ENCODE results near the gene MEOX2. TPM values are rescaled to one million over a fixed set of nuclear protein-coding genes. Genes with fewer than 3 reads are reported as not detected.

The MEOX2 gene
- total RNA-seq, 1 experiment from 2014 or later: not detected

DNA sequence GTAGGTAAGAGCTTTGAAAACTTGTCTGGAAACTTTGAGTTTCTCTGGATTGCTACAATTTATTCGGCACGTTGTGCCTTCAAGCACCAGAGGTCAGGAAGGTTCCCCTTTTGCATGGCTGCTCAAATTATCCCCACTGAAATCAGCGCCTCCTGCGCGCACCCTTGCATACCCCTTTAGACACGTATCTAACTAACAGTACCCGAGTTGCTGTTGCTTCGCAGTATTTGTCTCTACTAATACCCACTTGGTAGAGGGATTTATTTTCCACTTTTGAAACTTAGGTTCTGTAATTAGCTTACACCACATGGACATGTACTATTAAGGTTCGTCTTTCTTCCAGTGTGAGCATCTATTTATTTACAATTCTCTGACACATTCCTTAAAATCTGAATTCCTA, 1.6 kb downstream of the MEOX2 start:
- Histone ChIP-seq H3K56ac (ENCODE audit: insufficient read length, low read depth, low read length) (no peak overlapping the region), H3K79me1 (ENCODE audit: insufficient read depth, low read depth, low read length, poor library complexity, severe bottlenecking) (no peaks in the 10 kb centered on the region), H3K27ac (ENCODE audit: insufficient read length, low read depth, low read length) (no peak overlapping the region), H3T11ph (ENCODE audit: low read length) (no peak overlapping the region), H3K9ac (ENCODE audit: extremely low read depth, insufficient read length, low read length) (no peak overlapping the region), H4K5ac (ENCODE audit: insufficient read length, low read depth, low read length) (no peak overlapping the region), H2BK120ac (ENCODE audit: low read depth, low read length, poor library complexity, severe bottlenecking) (no peak overlapping the region), H3K18ac (ENCODE audit: insufficient read length, low read depth, low read length) (no peak overlapping the region), H3K79me2 (ENCODE audit: insufficient read depth, low read length) (no peaks in the 10 kb centered on the region), H3K4me2 (ENCODE audit: insufficient read depth, insufficient read length, low read length) (peak overlapping the region; percentile 99), H4K20me1 (ENCODE audit: control insufficient read depth, insufficient read depth, insufficient read length) (peaks cover 6% of the 10 kb centered on the region), H3K4ac (ENCODE audit: low read depth, low read length) (no peak overlapping the region), H2BK5ac (ENCODE audit: insufficient read length, low read length) (no peak overlapping the region), H2AFZ (ENCODE audit: low read length) (no peak overlapping the region), H2BK15ac (ENCODE audit: low read depth, low read length) (no peak overlapping the region), H3K23me2 (ENCODE audit: insufficient read length, low read depth, low read length, poor library complexity, severe bottlenecking) (peaks cover 29% of the 10 kb centered on the region), H3K23ac (ENCODE audit: insufficient read length, low read depth, low read length) (no peak overlapping the region), H4K8ac (replicated peaks; ENCODE audit: insufficient read length, low read depth, low read length) (no peak overlapping the region), H3K4me1 (ENCODE audit: insufficient read depth, low read length) (peaks cover 6% of the 10 kb centered on the region; the same call in 1 of the 2 replicates), H2BK20ac (ENCODE audit: low read depth, low read length, poor library complexity, severe bottlenecking) (no peak overlapping the region), H3K27me3 (ENCODE audit: insufficient read depth, low read length) (peaks cover 35% of the 10 kb centered on the region), H3K9me3 (ENCODE audit: control insufficient read depth, low read depth, low read length) (no peaks in the 10 kb centered on the region), H2BK12ac (ENCODE audit: insufficient read length, low read depth, low read length) (no peak overlapping the region), H4K91ac (ENCODE audit: insufficient read length, low read depth, low read length) (no peak overlapping the region), H2AK5ac (ENCODE audit: insufficient read length, low read length) (no peak overlapping the region), H3K14ac (ENCODE audit: insufficient read depth, low read length) (no peak overlapping the region)
- no CpG with 5 or more reads among the region's 9 CpGs for WGBS (ENCODE audit: extremely low coverage, insufficient read length, low lambda C conversion rate)
- Mint-ChIP-seq H3K9me3 (no peaks in the 10 kb centered on the region; a peak in 1 of 5 replicates), H3K36me3 (ENCODE audit: insufficient read depth in 1 of 3, low read depth in 3 of 3) (no peaks in the 10 kb centered on the region), H3K27ac (no peak overlapping the region), H3K4me3 (peak overlapping the region; percentile 67 to 83; a peak in 3 of 5 replicates), H3K4me1 (peaks cover 38 to 44% of the 10 kb centered on the region in 2 experiments), H3K27me3 (ENCODE audit: low read depth) (peaks cover 71% of the 10 kb centered on the region)
- TF ChIP-seq, protein P1, sequence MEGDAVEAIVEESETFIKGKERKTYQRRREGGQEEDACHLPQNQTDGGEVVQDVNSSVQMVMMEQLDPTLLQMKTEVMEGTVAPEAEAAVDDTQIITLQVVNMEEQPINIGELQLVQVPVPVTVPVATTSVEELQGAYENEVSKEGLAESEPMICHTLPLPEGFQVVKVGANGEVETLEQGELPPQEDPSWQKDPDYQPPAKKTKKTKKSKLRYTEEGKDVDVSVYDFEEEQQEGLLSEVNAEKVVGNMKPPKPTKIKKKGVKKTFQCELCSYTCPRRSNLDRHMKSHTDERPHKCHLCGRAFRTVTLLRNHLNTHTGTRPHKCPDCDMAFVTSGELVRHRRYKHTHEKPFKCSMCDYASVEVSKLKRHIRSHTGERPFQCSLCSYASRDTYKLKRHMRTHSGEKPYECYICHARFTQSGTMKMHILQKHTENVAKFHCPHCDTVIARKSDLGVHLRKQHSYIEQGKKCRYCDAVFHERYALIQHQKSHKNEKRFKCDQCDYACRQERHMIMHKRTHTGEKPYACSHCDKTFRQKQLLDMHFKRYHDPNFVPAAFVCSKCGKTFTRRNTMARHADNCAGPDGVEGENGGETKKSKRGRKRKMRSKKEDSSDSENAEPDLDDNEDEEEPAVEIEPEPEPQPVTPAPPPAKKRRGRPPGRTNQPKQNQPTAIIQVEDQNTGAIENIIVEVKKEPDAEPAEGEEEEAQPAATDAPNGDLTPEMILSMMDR (conservative IDR thresholded peaks at IDR 0.05): no peak
- no peak for DNase-seq
